HS-5 (cell line): ENCODE results near the gene MYO7A.
"Not testable (repeated sequence)": the region's sequence is repeated elsewhere in the genome, so short reads cannot be mapped to it uniquely, and the experiment has no call there.

Source experiments
- DNase-seq: peaks from one replicate; pipeline ENCODE4 v3.0.0-alpha.2; 2012; ENCODE audit warnings: low read depth

MYO7A gene

DNA sequence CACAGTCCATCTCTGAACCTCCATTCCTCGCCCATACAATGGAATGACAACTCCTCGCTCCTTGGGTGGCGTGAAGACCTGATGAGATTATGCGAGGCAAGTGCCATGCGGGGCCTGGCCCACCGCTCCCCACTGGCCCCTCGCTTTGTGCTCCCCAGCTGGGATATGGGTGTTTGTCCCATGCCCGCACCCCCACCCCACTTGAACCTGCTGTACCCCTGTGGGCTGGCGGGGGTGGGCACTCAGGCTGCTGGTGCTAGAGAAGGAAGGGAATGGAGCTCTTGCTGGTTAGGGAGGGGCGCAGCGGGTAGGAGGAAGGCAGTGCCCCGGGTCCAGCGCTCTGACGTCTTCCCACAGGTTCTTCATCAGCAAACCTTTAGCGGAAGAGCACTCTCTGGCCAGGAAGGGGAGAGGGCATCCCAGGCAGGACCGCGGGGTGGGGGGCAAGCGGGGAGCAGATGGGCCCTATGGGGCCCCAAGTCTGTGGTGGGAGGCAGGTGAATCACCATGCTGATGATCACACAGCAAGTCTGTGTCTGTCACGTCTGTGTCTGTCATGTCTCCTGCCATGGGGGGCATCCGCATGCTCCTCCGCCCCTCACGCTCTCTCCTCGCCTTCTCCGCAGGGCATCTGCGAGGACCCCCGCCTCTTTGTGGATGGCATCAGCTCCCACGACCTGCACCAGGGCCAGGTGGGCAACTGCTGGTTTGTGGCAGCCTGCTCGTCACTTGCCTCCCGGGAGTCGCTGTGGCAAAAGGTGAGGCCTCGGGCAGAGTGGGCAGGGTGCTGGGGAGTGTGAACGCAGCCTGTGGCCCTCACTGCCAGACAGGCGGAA, 34.8 kb upstream of the MYO7A start:
- no peak for DNase-seq

DNA sequence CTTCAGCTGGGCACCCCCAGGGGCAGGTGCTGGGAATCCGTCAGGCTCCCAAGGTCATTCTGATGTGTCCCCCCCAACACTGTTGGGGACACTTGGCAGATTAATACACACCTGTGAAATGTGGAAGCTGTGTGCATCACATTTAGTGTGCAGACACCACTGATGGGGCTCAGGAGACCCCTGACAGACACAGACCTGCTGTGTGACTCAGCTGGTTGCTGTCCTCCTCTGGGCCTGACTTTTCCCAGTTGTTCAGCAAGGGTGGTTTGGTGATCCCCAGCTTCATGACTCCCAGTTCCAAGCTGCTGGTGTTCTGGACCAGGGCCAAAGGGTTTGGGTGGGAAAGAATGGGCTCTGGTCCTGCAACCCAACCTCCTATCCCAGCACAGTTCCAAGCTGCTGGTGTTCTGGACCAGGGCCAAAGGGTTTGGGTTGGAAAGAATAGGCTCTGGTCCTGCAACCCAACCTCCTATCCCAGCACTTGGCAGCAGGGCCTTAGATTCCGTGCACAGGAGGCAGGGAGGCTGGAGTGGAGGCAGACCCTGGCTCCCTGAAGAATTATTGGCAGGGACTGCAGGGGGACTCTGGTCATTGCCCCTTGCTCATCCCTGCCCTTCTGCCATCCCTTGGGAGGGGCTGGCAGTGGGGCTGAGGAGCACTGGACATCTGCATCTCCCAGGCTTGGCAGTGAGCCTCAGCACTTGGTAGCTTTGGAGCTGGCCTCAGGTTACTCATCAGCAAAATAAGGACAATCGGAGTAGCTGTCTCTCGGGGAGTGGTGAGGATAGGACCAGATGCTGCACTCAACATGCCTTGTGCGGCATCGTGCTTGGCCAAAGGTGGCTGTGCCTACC, 33.8 kb upstream of the MYO7A start:
- no peak for DNase-seq

DNA sequence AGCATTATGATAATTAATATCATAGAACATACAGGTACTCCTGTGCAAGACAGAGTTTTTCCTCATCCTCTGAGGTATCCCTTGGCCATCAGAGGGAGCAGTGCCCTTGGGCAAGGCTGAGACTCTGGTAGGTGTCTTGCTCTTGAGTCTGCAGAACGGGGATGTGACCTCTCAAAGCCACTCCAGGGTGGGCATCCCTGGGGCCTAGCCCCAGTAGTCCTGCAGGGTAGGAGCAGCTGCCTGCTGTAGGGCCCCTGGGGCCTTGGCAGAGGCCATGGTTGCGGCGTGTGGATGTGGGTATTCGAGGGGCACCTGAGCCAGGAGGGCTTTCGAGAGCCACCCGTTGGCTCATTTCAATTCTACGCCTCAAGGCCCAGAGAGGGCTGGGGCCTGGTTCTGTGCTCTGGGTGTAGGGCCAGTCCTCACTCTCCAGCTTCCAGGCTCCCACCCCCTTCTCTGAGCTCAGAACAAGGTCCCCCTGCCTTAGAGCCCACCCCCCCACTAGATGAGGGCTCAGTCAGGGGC, 33.1 kb upstream of the MYO7A start:
- DNase-seq: no peak

DNA sequence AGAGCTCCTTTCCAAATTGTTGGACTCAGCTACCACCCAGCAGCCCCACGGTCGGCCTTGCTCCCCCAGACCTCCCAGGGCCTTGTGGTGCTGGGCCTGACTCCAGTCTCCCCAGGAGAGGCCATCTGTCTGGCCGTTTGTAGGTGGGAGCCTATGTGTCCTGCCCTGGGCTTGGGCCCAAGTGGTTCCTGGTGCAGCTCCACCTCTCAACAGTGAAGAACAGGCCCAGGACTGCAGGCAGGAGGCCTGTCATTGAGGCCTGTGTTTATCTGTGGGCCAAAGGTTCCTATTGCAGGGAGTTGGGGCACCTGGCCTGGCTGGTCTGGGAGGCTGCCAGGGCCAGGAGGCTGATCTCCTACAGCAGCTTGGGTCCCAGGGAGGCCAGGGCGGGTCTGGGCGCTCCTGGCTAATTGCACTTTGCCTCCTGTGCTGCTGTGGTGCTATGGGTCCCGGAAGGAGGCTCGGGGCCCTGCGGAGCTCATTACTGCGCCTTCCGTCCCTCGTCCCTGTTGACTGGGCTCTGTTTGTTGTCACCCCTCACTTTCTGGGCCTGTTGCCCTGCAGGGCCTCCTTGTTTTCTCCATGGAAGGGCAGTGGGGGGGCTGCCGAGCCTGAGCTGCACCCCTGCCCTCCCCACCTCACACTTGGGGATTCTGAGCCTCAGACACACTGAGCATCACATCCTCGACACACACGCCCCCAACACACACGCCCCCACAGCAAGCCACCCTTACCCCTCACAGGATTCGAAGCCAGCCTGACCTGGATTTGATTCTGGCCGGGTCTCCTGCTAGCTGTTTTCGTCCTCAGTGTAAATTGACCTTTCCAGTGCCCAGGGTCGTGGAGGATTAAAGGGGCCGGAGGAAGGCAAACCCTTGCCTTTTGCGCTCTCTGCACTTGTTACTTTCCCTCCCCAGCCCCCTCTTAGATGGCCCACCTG, 32.2 kb upstream of the MYO7A start:
- no peak for DNase-seq

GRCh38 chr11:77096591-77097019, 31.4 kb upstream of the MYO7A start:
- DNase-seq: no peak

GRCh38 chr11:77097180-77097579, 30.9 kb upstream of the MYO7A start:
- not testable (repeated sequence) for DNase-seq

GRCh38 chr11:77100166-77101042, 27.6 kb upstream of the MYO7A start:
- no peak for DNase-seq

DNA sequence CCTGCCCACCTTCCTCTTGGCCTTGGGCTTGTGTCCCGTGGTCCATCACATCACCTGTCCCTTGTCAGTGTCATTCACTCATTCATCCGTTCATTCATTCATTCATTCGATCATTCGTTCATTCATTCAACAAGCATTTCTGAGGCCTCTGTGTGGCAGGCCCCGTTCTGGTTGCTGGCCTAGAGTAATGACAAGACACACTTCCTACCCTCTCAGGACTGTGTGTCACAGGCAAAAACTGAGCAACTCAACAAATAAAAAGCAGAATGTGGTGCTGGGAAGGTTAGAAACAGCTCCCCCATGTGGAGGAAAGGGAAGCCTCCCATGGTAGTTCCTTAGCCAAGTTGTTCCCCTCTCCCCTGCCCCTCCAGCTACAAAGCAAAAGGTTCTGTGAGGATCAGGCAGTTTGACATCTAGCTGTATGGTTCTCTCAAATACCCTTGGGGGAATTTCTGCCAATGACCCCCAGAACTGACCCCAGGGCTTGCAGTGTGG, 27.0 kb upstream of the MYO7A start:
- no peak for DNase-seq

GRCh38 chr11:77102246-77103210, 25.5 kb upstream of the MYO7A start, which contains the start of gene OMP:
OMP (plus strand) TSS chr11:77102840; CDS start chr11:77102840, 0 bp downstream.
- DNase-seq: no peak

DNA sequence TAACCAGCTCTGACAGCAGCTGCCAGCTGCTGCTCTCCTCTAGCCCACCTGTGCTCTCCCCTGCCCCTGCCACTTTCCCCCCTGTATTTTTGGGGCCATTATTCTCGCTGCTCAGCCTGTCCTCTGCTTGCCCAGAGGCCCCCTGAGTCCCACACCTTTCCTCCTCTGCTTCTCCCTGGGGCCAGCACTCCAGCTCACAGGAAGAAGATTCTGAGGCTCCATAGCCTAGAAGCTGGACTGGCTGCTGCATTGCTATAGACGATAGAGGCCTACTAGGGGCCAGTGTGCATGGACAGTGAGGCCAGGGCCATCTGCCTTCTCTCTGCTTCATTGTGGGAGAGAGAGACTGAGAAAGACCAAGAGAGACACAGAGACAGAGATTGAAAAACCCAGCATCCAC, 24.7 kb upstream of the MYO7A start:
- DNase-seq: no peak

DNA sequence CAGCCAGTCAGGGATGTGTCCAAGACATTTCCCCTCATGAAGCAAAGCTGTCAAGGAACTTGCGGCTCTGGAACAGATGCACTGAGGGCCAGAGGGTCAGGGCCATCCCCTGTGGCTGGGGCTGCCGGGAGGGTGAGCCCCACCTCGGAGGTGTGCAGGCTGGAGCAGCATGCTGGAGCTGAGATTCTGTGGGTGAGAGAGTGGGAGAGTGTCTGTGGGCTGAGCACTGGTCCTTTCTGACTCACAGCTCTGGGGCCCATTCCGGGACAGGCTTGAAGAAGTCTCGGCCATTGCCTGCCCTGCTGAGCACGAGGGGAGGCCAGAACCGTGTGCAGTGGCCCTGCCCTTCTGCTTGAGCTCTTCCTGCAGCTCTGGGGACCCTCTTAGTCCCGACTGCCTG, 23.3 kb upstream of the MYO7A start:
- no peak for DNase-seq

DNA sequence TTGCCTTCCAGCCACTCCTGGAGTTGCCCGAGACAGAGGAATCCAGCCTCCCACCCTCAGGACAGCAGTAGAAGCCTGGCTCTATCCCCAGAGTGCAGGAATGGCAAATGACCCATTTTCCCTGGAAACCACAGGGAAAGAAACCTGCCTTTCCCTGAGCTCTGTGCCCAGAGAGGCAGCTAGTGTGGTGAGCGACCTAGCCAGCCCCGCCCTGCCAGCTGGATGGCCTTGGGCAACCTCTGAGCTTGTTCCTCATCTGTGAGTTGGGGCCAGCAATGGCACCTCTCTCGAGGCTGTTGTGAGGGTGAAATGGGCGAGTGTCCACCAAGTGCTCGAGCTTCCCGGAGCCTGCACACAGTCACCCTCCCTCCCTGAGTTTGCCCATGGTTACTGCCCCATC, 21.7 kb upstream of the MYO7A start:
- no peak for DNase-seq

DNA sequence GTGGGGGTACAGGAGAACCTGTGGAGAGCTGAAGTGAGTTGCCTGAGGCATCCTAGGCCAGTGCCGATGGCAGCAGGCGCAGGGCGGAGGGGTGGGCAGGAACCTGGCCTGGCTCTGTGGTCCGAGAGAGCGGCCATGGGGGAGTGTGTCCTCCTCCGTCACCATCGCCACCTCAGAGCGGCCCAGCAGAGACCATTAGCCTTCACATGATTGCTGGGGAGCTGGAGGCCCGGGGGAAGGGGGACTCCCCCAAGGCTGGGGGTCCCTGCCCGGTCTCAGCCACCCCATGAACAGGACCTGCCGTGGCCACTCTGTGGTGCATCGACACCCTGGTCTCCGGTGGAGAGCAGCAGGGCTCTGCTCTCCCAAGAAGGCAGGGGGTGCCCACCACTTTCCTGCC, 21.3 kb upstream of the MYO7A start:
- DNase-seq: no peak

- DNase-seq: peak; percentile 67
Measured at GRCh38 chr11:77107950-77108349, 20.1 kb upstream of the MYO7A start.

DNA sequence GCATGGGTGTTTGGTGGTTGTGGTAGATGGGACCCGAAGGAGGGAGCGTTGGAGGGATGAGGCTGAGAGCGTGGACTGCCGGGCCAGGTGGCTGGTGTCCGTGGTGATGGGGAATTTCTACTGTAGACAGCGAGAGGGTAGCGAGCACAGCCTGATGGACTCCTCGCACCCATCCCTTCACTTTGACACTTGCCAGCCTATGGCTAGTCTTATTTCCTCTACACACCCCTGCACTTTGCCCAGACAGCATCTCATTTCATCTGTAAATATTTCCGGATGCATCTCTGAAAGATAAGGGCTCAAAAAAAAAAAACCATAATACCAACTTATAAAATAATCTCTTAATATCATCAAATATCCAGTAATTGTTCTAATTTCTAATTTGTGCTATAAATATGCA, 19.6 kb upstream of the MYO7A start:
- no peak for DNase-seq

DNA sequence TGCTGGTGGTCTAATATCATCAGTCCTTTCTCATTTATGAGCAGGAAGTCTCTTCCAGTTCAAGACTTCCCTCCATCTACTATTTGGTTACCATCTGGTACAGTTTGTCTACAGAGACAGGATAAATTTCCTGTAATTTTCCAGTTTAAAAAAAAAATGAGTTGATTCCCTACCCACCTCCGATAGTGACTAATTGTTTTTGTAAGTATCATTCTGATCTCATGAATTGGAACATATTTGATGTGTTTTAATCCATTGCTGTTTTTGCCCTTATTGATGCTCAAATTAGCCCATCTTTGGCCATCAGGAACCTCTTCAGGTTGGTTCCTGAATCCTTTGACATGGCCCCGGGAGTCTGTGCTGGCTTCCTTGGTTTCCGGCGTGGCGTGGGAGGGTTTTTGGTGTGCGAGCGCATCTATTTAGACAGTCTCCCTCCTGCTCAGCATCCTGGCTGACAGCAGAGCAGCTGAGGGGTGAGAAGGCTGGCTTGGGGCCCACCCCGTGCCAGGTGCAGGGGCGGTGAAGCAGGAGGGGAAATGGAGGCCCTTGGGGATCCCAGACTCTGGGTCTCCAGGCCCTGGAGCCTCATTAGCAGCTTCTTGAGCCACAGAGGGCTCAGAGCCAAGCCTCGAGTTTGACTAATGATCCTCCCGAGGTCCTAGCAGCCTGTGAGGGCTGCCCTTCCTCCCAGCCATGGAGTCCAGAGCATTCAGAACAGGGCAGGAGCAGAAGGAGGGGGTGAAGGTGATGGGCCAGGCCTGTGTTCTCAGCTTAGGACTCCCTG, 18.6 kb upstream of the MYO7A start:
- no peak for DNase-seq

- DNase-seq: no peak
Measured at GRCh38 chr11:77110836-77111235, 17.2 kb upstream of the MYO7A start.

DNA sequence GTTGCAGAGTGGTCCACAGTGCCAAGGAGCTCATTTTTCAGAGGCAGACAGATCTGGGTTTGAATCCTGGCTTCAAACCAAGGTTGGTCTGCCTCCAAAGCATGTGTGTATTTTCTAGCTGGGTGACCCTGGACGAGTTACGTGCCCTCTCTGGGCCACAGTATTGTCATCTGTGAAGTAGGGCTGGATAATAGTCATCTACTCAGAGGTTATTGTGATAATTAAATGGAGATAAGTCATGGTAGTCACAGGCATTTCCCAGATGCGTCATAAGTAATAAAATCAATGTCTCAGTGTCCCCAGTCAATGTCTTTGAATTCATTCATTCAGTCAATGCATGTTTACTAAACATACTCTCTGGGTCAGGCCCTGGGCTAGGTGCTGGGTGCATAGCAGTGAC, 16.8 kb upstream of the MYO7A start:
- DNase-seq: no peak

- no peak for DNase-seq
Measured at GRCh38 chr11:77111946-77112345, 16.1 kb upstream of the MYO7A start.
